ENCODE measurements around the gene C1orf53.

DNA sequence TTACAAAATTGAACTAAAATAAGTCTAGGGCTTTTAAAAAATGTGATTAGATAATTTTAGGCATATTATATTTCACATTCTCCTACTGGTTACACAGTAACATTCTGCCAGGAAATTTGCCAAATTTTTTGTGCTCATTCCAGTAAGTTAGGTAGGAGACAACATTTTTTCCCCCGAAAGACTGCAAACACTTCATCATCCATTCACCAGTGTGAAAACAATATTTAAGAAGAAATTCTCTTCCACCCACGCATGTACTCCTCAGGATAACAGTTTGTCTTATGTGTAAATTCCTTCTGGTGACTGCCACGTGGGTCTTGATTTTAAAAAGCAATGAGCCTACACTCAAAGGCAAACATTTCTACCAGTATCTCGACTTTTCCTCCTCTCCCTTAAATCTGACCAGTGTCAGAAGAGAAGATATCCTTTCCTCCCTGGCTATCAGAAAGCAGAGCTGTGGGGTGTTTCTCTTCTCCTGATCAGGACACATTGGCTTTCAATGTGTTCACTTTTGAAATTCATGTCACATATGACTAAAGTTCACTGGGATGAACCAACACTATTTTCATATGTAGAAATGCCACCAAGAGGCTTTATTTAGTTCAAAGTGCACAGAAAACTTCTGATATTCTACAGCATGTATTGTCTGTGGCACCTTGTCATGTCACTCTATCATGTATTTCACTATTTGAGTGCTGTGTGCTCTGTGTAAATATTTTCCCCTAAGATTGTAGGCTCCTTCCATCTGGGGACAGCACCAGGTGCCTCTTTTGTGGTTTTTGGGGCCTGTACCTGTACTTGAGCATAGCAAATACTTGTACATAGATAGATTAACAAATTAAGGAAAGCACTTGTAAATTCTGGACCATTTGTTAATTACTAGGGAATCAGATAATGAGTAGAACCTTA lies 53.3 kb downstream of the C1orf53 start:
- TF ChIP-seq, protein P1, sequence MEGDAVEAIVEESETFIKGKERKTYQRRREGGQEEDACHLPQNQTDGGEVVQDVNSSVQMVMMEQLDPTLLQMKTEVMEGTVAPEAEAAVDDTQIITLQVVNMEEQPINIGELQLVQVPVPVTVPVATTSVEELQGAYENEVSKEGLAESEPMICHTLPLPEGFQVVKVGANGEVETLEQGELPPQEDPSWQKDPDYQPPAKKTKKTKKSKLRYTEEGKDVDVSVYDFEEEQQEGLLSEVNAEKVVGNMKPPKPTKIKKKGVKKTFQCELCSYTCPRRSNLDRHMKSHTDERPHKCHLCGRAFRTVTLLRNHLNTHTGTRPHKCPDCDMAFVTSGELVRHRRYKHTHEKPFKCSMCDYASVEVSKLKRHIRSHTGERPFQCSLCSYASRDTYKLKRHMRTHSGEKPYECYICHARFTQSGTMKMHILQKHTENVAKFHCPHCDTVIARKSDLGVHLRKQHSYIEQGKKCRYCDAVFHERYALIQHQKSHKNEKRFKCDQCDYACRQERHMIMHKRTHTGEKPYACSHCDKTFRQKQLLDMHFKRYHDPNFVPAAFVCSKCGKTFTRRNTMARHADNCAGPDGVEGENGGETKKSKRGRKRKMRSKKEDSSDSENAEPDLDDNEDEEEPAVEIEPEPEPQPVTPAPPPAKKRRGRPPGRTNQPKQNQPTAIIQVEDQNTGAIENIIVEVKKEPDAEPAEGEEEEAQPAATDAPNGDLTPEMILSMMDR (IDR thresholded peaks at IDR 0.05; ENCODE audit: low read depth, low read length) = no peak
- TF ChIP-seq POLR2A (IDR thresholded peaks at IDR 0.05; ENCODE audit: extremely low read depth, insufficient read length) (no peak), MYC (IDR thresholded peaks at IDR 0.05; ENCODE audit: low read depth, low read length) (no peak)
- TF ChIP-seq, protein P2, sequence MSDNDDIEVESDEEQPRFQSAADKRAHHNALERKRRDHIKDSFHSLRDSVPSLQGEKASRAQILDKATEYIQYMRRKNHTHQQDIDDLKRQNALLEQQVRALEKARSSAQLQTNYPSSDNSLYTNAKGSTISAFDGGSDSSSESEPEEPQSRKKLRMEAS (IDR thresholded peaks at IDR 0.05; ENCODE audit: low read depth, low read length) = no peak
